Liver (tissue), 9 donors: ENCODE measurements around the gene MPPED2. TPM values are rescaled to one million over a fixed set of nuclear protein-coding genes. Genes with fewer than 3 reads are reported as not detected.

Experiments
- DNase-seq: peaks from one replicate; pipeline ENCODE4 v3.0.0-alpha.2; 2017; ENCODE audit warnings: low spot score
- H3K27ac ChIP-seq, 2 donors: one replicate each; pipeline ENCODE4 v1.7.0; 2013; ENCODE audit warnings: inconsistent platforms in 2 of 2, low read length in 2 of 2, control low read depth in 1 of 2, low read depth in 1 of 2, mild to moderate bottlenecking in 1 of 2
- H3K27me3 ChIP-seq, 4 donors: one replicate each; pipeline versions ENCODE4 v1.6.1 to v1.7.0; 2013; ENCODE audit warnings: low read length in 3 of 4, inconsistent platforms in 1 of 4, mild to moderate bottlenecking in 1 of 4, moderate library complexity in 1 of 4; ENCODE audit not compliant: control insufficient read depth in 4 of 4, insufficient read depth in 4 of 4
- H3K36me3 ChIP-seq, 4 donors: one replicate each; pipeline versions ENCODE4 v1.6.1 to v1.7.0; 2013; ENCODE audit warnings: low read length in 3 of 4, mild to moderate bottlenecking in 3 of 4, low read depth in 1 of 4, moderate library complexity in 1 of 4; ENCODE audit not compliant: control insufficient read depth in 4 of 4, insufficient read depth in 3 of 4
- H3K4me1 ChIP-seq, 4 donors: one replicate each; pipeline versions ENCODE4 v1.6.1 to v1.7.0; 2013; ENCODE audit warnings: low read length in 3 of 4, mild to moderate bottlenecking in 3 of 4, moderate library complexity in 1 of 4; ENCODE audit not compliant: control insufficient read depth in 4 of 4, insufficient read depth in 4 of 4
- H3K4me3 ChIP-seq, 3 donors: one replicate each; pipeline versions ENCODE4 v1.6.1 to v1.7.0; 2013; ENCODE audit warnings: low read length in 3 of 3, control low read depth in 1 of 3, low read depth in 1 of 3, mild to moderate bottlenecking in 1 of 3
- H3K9ac ChIP-seq, 2 donors: one replicate each; pipeline ENCODE4 v1.7.0; 2013; ENCODE audit warnings: low read length in 2 of 2, mild to moderate bottlenecking in 2 of 2, moderate library complexity in 2 of 2, control low read depth in 1 of 2, low read depth in 1 of 2
- H3K9me3 ChIP-seq, 4 donors: one replicate each; pipeline versions ENCODE4 v1.6.1 to v1.7.0; 2013; ENCODE audit warnings: low read length in 3 of 4; ENCODE audit not compliant: control insufficient read depth in 4 of 4
- EGR1 ChIP-seq, 2 donors: IDR thresholded peaks; 2 replicates each; pipeline ENCODE4 v1.6.1; 2016 to 2018; ENCODE audit warnings: antibody characterized with exemption in 2 of 2, low read depth in 2 of 2
- FOXA1 ChIP-seq: IDR thresholded peaks from 2 replicates; pipeline ENCODE4 v1.6.1; 2016; ENCODE audit warnings: antibody characterized with exemption
- FOXA2 ChIP-seq: IDR thresholded peaks from 2 replicates; pipeline ENCODE4 v1.6.1; 2016; ENCODE audit warnings: antibody characterized with exemption
- GABPA ChIP-seq, 2 donors: IDR thresholded peaks in 1 of 2; conservative IDR thresholded peaks in 1 of 2; 2 replicates each; pipeline ENCODE4 v1.6.1; 2016; ENCODE audit warnings: antibody characterized with exemption in 2 of 2, mild to moderate bottlenecking in 1 of 2, moderate library complexity in 1 of 2
- HNF4A ChIP-seq, 2 donors: conservative IDR thresholded peaks; 2 replicates each; pipeline ENCODE4 v1.6.1; 2016; ENCODE audit warnings: antibody characterized with exemption in 2 of 2, mild to moderate bottlenecking in 2 of 2
- HNF4G ChIP-seq: IDR thresholded peaks from 2 replicates; pipeline ENCODE4 v1.6.1; 2016; ENCODE audit warnings: antibody characterized with exemption
- JUND ChIP-seq, 2 donors: IDR thresholded peaks; 2 replicates each; pipeline ENCODE4 v1.6.1; 2016; ENCODE audit warnings: antibody characterized with exemption in 2 of 2
- NR2F2 ChIP-seq: IDR thresholded peaks from 2 replicates; pipeline ENCODE4 v1.6.1; 2016; ENCODE audit warnings: antibody characterized with exemption
- RAD21 ChIP-seq, 2 donors: IDR thresholded peaks; 2 replicates each; pipeline ENCODE4 v1.6.1; 2016; ENCODE audit warnings: antibody characterized with exemption in 2 of 2, mild to moderate bottlenecking in 2 of 2
- RXRA ChIP-seq, 2 donors: IDR thresholded peaks; 2 replicates each; pipeline ENCODE4 v1.6.1; 2017 to 2018; ENCODE audit warnings: antibody characterized with exemption in 2 of 2, mild to moderate bottlenecking in 1 of 2
- SP1 ChIP-seq: IDR thresholded peaks from 2 replicates; pipeline ENCODE4 v1.6.1; 2018; ENCODE audit warnings: antibody characterized with exemption, mild to moderate bottlenecking
- TAF1 ChIP-seq: conservative IDR thresholded peaks from 2 replicates; pipeline ENCODE4 v1.6.1; 2016; ENCODE audit warnings: antibody characterized with exemption, mild to moderate bottlenecking
- YY1 ChIP-seq: IDR thresholded peaks from 2 replicates; pipeline ENCODE4 v1.6.1; 2016; ENCODE audit warnings: antibody characterized with exemption, mild to moderate bottlenecking
- WGBS: extraction: QIAGEN DNeasy Blood & Tissue Kit; methylation state at CpG from one replicate; pipeline ENCODE4 v1.1.7; 2013; 5-methylcytosine and 5-hydroxymethylcytosine counted together
- polyA plus RNA-seq, 2 donors: library from polyadenylated mRNA; stranded (reverse) in 1 of 2; unstranded in 1 of 2; fragments of 200-250 nt in 1 of 2; fragments of >200 nt in 1 of 2; fragmentation: Nextera tagmentation in 1 of 2; extraction: Ambion mirVana in 1 of 2; gene quantifications; one replicate each; pipeline versions ENCODE4 v1.2.1 to v1.2.3, GENCODE V29; 2013 to 2015
- total RNA-seq, 2 donors: library from RNA; depleted of rRNA; stranded (reverse); fragments of >200 nt; gene quantifications; one replicate each; pipeline ENCODE4 v1.2.3, GENCODE V29; 2014
- TF ChIP-seq, protein P1 (sequence below): IDR thresholded peaks from 2 replicates; pipeline ENCODE4 v1.6.1; 2016; ENCODE audit warnings: antibody characterized with exemption
- TF ChIP-seq, protein P2 (sequence below): IDR thresholded peaks from 2 replicates; pipeline ENCODE4 v1.6.1; 2016; ENCODE audit warnings: antibody characterized with exemption
- TF ChIP-seq, protein P3 (sequence below): IDR thresholded peaks from 2 replicates; pipeline ENCODE4 v1.6.1; 2016; ENCODE audit warnings: antibody characterized with exemption, mild to moderate bottlenecking
- TF ChIP-seq, protein P4 (sequence below): IDR thresholded peaks from 2 replicates; pipeline ENCODE4 v1.6.1; 2016; ENCODE audit warnings: antibody characterized with exemption
- TF ChIP-seq, protein P5 (sequence below): fragments of 150-350 bp; IDR thresholded peaks from 2 replicates; pipeline ENCODE4 v1.5.1; 2017; ENCODE audit warnings: improper control_type of control experiment, low read depth, low read length; ENCODE audit not compliant: missing input control
- donor health status: healthy.
- donor health status: healthy.
- donor health status: healthy.
- donor health status: healthy.
- donor health status: healthy.

Gene MPPED2
- total and polyA plus RNA-seq, 4 donors: 0.22 to 1.6 (median 0.47) TPM

DNA sequence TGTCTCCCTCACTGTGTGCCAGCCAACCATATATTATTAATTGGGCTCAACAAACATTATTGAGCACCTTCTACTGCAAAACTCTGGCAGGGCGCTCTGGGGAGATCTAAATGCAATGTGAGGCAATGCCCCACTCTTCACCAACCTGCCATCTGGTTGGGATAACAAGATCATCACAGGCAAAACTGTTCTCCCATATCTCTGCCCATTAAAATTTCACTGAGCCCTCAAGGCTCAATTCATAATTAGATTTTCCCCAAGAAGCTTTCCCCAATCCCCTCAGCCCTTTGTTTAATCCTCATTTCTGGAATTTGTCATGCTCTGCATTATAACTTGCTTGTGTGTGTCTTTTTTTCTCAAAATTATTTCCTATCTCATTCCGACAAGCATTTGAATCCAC is 156.6 kb downstream of the MPPED2 start:
- DNase-seq: no peak
- no peaks in the 10 kb centered on the region for H3K27me3 ChIP-seq
- H3K4me1 ChIP-seq: no peaks in the 10 kb centered on the region
- no peak overlapping the region for H3K9ac ChIP-seq
- no peaks in the 10 kb centered on the region for H3K9me3 ChIP-seq
- WGBS: 95% methylated on average over 2 of the region's 2 CpGs
- no peak overlapping the region for H3K4me3 ChIP-seq
- TF ChIP-seq, protein P1, sequence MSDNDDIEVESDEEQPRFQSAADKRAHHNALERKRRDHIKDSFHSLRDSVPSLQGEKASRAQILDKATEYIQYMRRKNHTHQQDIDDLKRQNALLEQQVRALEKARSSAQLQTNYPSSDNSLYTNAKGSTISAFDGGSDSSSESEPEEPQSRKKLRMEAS: no peak
- TF ChIP-seq, protein P2, sequence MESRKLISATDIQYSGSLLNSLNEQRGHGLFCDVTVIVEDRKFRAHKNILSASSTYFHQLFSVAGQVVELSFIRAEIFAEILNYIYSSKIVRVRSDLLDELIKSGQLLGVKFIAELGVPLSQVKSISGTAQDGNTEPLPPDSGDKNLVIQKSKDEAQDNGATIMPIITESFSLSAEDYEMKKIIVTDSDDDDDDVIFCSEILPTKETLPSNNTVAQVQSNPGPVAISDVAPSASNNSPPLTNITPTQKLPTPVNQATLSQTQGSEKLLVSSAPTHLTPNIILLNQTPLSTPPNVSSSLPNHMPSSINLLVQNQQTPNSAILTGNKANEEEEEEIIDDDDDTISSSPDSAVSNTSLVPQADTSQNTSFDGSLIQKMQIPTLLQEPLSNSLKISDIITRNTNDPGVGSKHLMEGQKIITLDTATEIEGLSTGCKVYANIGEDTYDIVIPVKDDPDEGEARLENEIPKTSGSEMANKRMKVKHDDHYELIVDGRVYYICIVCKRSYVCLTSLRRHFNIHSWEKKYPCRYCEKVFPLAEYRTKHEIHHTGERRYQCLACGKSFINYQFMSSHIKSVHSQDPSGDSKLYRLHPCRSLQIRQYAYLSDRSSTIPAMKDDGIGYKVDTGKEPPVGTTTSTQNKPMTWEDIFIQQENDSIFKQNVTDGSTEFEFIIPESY: no peak
- no peak for TF ChIP-seq YY1
- TF ChIP-seq NR2F2: no peak
- TF ChIP-seq FOXA1: no peak
- no peak for TF ChIP-seq JUND (IDR thresholded peaks at IDR 0.05)
- no peak for TF ChIP-seq FOXA2
- TF ChIP-seq RXRA (IDR thresholded peaks at IDR 0.05): no peak
- TF ChIP-seq TAF1: no peak
- TF ChIP-seq, protein P3, sequence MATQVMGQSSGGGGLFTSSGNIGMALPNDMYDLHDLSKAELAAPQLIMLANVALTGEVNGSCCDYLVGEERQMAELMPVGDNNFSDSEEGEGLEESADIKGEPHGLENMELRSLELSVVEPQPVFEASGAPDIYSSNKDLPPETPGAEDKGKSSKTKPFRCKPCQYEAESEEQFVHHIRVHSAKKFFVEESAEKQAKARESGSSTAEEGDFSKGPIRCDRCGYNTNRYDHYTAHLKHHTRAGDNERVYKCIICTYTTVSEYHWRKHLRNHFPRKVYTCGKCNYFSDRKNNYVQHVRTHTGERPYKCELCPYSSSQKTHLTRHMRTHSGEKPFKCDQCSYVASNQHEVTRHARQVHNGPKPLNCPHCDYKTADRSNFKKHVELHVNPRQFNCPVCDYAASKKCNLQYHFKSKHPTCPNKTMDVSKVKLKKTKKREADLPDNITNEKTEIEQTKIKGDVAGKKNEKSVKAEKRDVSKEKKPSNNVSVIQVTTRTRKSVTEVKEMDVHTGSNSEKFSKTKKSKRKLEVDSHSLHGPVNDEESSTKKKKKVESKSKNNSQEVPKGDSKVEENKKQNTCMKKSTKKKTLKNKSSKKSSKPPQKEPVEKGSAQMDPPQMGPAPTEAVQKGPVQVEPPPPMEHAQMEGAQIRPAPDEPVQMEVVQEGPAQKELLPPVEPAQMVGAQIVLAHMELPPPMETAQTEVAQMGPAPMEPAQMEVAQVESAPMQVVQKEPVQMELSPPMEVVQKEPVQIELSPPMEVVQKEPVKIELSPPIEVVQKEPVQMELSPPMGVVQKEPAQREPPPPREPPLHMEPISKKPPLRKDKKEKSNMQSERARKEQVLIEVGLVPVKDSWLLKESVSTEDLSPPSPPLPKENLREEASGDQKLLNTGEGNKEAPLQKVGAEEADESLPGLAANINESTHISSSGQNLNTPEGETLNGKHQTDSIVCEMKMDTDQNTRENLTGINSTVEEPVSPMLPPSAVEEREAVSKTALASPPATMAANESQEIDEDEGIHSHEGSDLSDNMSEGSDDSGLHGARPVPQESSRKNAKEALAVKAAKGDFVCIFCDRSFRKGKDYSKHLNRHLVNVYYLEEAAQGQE: no peak
- TF ChIP-seq, protein P4, sequence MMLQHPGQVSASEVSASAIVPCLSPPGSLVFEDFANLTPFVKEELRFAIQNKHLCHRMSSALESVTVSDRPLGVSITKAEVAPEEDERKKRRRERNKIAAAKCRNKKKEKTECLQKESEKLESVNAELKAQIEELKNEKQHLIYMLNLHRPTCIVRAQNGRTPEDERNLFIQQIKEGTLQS: no peak
- TF ChIP-seq GABPA (IDR thresholded peaks at IDR 0.05 in 1 of 2, conservative IDR thresholded peaks at IDR 0.05 in 1 of 2): no peak
- TF ChIP-seq EGR1 (IDR thresholded peaks at IDR 0.05; ENCODE audit: low read depth in 2 of 2): no peak
- TF ChIP-seq SP1: no peak
- TF ChIP-seq, protein P5, sequence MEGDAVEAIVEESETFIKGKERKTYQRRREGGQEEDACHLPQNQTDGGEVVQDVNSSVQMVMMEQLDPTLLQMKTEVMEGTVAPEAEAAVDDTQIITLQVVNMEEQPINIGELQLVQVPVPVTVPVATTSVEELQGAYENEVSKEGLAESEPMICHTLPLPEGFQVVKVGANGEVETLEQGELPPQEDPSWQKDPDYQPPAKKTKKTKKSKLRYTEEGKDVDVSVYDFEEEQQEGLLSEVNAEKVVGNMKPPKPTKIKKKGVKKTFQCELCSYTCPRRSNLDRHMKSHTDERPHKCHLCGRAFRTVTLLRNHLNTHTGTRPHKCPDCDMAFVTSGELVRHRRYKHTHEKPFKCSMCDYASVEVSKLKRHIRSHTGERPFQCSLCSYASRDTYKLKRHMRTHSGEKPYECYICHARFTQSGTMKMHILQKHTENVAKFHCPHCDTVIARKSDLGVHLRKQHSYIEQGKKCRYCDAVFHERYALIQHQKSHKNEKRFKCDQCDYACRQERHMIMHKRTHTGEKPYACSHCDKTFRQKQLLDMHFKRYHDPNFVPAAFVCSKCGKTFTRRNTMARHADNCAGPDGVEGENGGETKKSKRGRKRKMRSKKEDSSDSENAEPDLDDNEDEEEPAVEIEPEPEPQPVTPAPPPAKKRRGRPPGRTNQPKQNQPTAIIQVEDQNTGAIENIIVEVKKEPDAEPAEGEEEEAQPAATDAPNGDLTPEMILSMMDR: no peak
- TF ChIP-seq RAD21 (IDR thresholded peaks at IDR 0.05): no peak
- TF ChIP-seq HNF4G: no peak
- no peak for TF ChIP-seq HNF4A (conservative IDR thresholded peaks at IDR 0.05)
- H3K27ac ChIP-seq: no peak overlapping the region
- H3K36me3 ChIP-seq: no peaks in the 10 kb centered on the region
